Measurements from ENCODE around the gene NOD2. TPM values are rescaled to one million over a fixed set of nuclear protein-coding genes. Genes with fewer than 3 reads are reported as not detected.

NOD2 gene
- total and polyA plus RNA-seq, 2 donors (not counting 1 experiment from before 2014, with no cell fraction given): 0.50 TPM; not detected in 1

DNA sequence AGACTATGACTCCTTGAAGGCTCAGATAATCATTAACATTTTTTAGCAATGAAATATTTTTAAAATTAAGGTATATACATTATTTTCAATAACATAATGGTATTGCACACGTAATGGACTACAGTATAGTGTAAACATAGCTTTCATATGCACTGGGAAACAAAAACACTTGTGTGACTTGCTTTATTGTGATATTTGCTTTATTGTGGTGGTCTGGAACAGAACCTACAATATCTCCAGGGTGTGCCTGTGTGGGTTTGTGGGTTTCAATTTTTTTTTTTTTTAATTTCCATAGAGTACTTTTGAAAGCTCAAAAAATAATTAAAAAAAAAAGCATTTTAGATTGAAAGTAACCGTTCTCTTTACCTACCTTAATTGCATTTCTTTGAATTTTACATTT, 73.8 kb downstream of the NOD2 start:
- Histone ChIP-seq H3K9ac (ENCODE audit: insufficient read depth, low read length) (no peak overlapping the region), H3K4me2 (ENCODE audit: extremely low read depth, insufficient read depth, low read length) (no peak overlapping the region), H3K27me3 (ENCODE audit: control insufficient read depth, insufficient read depth, low read length) (no peaks in the 10 kb centered on the region), H3K27ac (ENCODE audit: insufficient read depth, low read length) (no peak overlapping the region), H3K4me3 (replicated peaks in 1 of 4; ENCODE audit: control extremely low read depth in 1 of 4, insufficient read depth in 1 of 4, low read depth in 3 of 4, low read length in 4 of 4) (no peak overlapping the region), H2AFZ (ENCODE audit: low read length) (no peak overlapping the region), H4K20me1 (ENCODE audit: control insufficient read depth, extremely low read depth, insufficient read depth, low read length) (no peaks in the 10 kb centered on the region), H3K4me1 (ENCODE audit: control insufficient read depth, extremely low read depth, insufficient read depth, low read length) (no peaks in the 10 kb centered on the region), H3K9me3 (ENCODE audit: control insufficient read depth, insufficient read depth, low read depth, low read length) (no peaks in the 10 kb centered on the region), H3K36me3 (ENCODE audit: control insufficient read depth, insufficient read depth, low read length) (peaks cover 2% of the 10 kb centered on the region), H3K79me2 (ENCODE audit: control insufficient read depth, insufficient read depth, low read length) (peaks cover 2% of the 10 kb centered on the region)
- DNase-seq (ENCODE audit: low read depth in 2 of 2): no peak
- TF ChIP-seq EZH2 (IDR thresholded peaks at IDR 0.05; ENCODE audit: low read length, missing control alignments): no peak
- TF ChIP-seq, protein P1, sequence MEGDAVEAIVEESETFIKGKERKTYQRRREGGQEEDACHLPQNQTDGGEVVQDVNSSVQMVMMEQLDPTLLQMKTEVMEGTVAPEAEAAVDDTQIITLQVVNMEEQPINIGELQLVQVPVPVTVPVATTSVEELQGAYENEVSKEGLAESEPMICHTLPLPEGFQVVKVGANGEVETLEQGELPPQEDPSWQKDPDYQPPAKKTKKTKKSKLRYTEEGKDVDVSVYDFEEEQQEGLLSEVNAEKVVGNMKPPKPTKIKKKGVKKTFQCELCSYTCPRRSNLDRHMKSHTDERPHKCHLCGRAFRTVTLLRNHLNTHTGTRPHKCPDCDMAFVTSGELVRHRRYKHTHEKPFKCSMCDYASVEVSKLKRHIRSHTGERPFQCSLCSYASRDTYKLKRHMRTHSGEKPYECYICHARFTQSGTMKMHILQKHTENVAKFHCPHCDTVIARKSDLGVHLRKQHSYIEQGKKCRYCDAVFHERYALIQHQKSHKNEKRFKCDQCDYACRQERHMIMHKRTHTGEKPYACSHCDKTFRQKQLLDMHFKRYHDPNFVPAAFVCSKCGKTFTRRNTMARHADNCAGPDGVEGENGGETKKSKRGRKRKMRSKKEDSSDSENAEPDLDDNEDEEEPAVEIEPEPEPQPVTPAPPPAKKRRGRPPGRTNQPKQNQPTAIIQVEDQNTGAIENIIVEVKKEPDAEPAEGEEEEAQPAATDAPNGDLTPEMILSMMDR (conservative IDR thresholded peaks at IDR 0.05 in 1 of 2, IDR thresholded peaks at IDR 0.05 in 1 of 2; ENCODE audit: low read depth in 1 of 2, low read length in 2 of 2): no peak

- Histone ChIP-seq H3K4me3 (replicated peaks in 1 of 4; ENCODE audit: control extremely low read depth in 1 of 4, insufficient read depth in 1 of 4, low read depth in 3 of 4, low read length in 4 of 4) (no peak overlapping the region), H3K36me3 (ENCODE audit: control insufficient read depth, insufficient read depth, low read length) (no peaks in the 10 kb centered on the region), H3K79me2 (ENCODE audit: control insufficient read depth, insufficient read depth, low read length) (peaks cover 5% of the 10 kb centered on the region), H3K4me2 (ENCODE audit: extremely low read depth, insufficient read depth, low read length) (no peak overlapping the region), H3K4me1 (ENCODE audit: control insufficient read depth, extremely low read depth, insufficient read depth, low read length) (no peaks in the 10 kb centered on the region), H3K9me3 (ENCODE audit: control insufficient read depth, insufficient read depth, low read depth, low read length) (no peaks in the 10 kb centered on the region), H2AFZ (ENCODE audit: low read length) (no peak overlapping the region), H3K27me3 (ENCODE audit: control insufficient read depth, insufficient read depth, low read length) (no peaks in the 10 kb centered on the region), H3K27ac (ENCODE audit: insufficient read depth, low read length) (no peak overlapping the region), H3K9ac (ENCODE audit: insufficient read depth, low read length) (no peak overlapping the region), H4K20me1 (ENCODE audit: control insufficient read depth, extremely low read depth, insufficient read depth, low read length) (no peaks in the 10 kb centered on the region)
- no peak for TF ChIP-seq EZH2 (IDR thresholded peaks at IDR 0.05; ENCODE audit: low read length, missing control alignments)
- TF ChIP-seq, protein P1 (conservative IDR thresholded peaks at IDR 0.05 in 1 of 2, IDR thresholded peaks at IDR 0.05 in 1 of 2; ENCODE audit: low read depth in 1 of 2, low read length in 2 of 2): no peak
- DNase-seq (ENCODE audit: low read depth in 2 of 2): peak; percentile 60 to 77
Measured at GRCh38 chr16:50771366-50771765, 78.0 kb downstream of the NOD2 start.

- no peak for TF ChIP-seq EZH2 (IDR thresholded peaks at IDR 0.05; ENCODE audit: low read length, missing control alignments)
- TF ChIP-seq, protein P1 (conservative IDR thresholded peaks at IDR 0.05 in 1 of 2, IDR thresholded peaks at IDR 0.05 in 1 of 2; ENCODE audit: low read depth in 1 of 2, low read length in 2 of 2): no peak
- H3K27me3 ChIP-seq (ENCODE audit: control insufficient read depth, insufficient read depth, low read length): no peaks in the 10 kb centered on the region
- no peak overlapping the region for H3K4me2 ChIP-seq (ENCODE audit: extremely low read depth, insufficient read depth, low read length)
- H3K9me3 ChIP-seq (ENCODE audit: control insufficient read depth, insufficient read depth, low read depth, low read length): no peaks in the 10 kb centered on the region
- no peak overlapping the region for H2AFZ ChIP-seq (ENCODE audit: low read length)
- no peak for DNase-seq (ENCODE audit: low read depth in 2 of 2)
- H3K27ac ChIP-seq (ENCODE audit: insufficient read depth, low read length): no peak overlapping the region
- no peak overlapping the region for H3K9ac ChIP-seq (ENCODE audit: insufficient read depth, low read length)
- no peaks in the 10 kb centered on the region for H4K20me1 ChIP-seq (ENCODE audit: control insufficient read depth, extremely low read depth, insufficient read depth, low read length)
- no peak overlapping the region for H3K4me3 ChIP-seq (replicated peaks in 1 of 4; ENCODE audit: control extremely low read depth in 1 of 4, insufficient read depth in 1 of 4, low read depth in 3 of 4, low read length in 4 of 4)
- H3K4me1 ChIP-seq (ENCODE audit: control insufficient read depth, extremely low read depth, insufficient read depth, low read length): no peaks in the 10 kb centered on the region
- peaks cover 2% of the 10 kb centered on the region for H3K36me3 ChIP-seq (ENCODE audit: control insufficient read depth, insufficient read depth, low read length)
- H3K79me2 ChIP-seq (ENCODE audit: control insufficient read depth, insufficient read depth, low read length): peaks cover 5% of the 10 kb centered on the region
Measured at GRCh38 chr16:50774405-50774804, 81.0 kb downstream of the NOD2 start.
